GM21423 (cell line): Measurements from ENCODE around the gene AKT1.
"Not testable (repeated sequence)": the region's sequence is repeated elsewhere in the genome, so short reads cannot be mapped to it uniquely, and the experiment has no call there.

ENCODE experiments used
- ATAC-seq: cut with Tn5 transposase; IDR thresholded peaks from one replicate; pipeline ENCODE4 v1.9.1; 2021; ENCODE audit warnings: mild to moderate bottlenecking, moderate library complexity; ENCODE audit not compliant: unreplicated experiment

AKT1 gene

DNA sequence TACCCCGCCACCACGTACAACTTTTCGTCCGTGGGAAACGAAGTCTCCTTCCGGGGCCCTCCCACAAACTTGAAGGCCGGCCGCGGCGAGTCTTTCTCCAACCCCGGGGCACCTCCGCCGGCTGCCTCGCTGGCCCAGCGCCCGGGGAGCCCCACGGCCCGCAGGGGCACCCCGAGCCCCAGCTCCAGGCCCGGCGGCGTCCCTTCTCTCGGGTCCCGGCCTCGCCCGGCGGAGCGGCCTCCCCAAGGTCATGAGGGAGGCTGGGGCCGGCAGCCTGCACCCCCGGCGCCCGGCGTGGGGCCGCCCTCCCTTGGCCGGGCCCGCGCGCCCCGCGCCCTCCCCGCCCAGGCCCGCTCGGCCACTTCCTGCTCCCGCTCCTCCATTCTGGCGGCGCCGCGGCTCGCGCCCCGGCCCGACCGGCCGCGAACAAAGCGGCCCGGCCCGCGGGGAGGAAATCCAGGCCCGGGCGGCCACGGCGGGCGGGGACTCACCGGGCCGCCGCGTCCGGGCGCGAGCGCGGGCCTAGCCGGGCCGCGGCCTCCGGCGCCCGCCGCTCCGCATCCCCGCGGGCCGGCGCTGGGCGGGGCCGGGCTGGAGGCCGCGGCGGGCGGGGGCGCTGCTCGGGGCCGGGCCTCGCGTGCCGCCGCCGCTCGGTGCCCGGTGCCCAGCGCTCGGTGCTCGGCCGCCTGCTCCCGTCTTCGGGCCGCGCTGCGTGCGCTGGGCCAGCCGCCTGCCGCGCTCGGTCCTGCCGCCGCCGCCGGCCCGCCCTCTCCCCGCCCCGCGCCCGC is at the start of gene AKT1:
AKT1 (minus strand) TSS at position 756 of the 788 bp plus-strand sequence. CDS start 3,105 bp downstream, outside the sequence.
- peak; percentile 31 for ATAC-seq

DNA sequence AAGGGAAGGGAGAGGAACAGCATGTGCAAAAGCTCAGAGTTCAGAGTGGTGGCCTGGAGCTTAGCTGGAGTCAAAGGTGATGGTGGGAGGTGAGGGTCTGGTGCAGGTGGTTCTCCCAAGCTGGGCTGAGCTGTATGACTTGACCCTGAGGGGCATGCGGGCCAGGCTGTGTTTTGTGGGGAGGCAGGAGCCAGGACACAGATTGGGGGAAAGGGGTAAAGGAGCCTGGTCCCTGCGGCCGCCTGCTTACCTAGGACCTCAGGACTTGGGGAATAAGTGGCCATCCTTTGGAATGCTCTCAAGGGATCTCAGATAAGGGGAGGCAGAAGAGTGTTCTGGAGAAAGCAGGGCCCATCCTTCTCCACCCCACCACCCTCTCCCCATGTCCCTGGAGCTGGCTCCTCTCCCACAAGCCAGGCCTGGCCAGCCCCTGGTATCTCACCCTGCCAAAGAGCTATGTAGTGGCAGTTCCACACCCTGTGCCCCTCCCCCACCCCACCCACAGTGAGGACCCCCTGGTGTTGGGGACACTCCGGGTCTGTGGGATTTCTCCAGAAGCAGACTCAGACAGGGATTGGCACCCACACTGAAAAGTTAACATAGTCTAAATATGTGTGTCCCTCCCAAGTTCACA is 49.6 kb upstream of the AKT1 start:
- no peak for ATAC-seq

DNA sequence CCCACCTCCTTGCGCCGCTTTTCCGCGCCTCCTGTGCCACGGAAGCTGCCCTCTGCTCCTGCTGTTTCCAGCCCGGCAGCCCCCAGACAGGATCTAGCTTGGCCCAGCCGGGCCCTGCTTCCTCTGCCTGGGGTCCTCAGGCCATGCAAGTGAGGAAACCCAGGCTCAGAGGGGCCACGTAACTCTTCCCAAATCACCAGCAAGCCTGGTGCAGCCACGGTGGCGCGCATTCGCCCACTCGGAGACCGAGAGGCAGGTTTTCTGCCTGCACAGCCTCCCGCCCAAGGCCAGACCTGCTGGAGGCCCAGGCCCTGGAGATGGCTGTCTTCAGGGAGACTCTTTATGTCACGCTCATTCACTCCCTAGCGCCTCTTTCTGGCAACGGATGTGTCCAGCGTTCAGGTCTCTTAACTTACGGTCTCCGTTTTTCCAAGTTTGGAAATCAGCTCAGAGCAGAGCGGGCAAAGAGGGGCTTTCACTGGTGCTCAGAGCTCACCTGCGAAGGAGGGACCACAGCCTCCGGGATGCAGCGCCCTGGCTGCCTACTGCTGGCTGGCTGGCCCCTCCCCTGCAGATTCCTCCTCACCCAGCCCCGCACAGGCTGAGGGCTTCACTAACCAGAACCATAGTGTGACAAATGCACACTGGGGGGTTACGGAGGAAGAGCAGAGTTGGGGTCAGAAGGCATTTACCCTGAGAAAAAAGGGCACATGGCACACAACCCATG is 48.9 kb upstream of the AKT1 start:
- no peak for ATAC-seq

DNA sequence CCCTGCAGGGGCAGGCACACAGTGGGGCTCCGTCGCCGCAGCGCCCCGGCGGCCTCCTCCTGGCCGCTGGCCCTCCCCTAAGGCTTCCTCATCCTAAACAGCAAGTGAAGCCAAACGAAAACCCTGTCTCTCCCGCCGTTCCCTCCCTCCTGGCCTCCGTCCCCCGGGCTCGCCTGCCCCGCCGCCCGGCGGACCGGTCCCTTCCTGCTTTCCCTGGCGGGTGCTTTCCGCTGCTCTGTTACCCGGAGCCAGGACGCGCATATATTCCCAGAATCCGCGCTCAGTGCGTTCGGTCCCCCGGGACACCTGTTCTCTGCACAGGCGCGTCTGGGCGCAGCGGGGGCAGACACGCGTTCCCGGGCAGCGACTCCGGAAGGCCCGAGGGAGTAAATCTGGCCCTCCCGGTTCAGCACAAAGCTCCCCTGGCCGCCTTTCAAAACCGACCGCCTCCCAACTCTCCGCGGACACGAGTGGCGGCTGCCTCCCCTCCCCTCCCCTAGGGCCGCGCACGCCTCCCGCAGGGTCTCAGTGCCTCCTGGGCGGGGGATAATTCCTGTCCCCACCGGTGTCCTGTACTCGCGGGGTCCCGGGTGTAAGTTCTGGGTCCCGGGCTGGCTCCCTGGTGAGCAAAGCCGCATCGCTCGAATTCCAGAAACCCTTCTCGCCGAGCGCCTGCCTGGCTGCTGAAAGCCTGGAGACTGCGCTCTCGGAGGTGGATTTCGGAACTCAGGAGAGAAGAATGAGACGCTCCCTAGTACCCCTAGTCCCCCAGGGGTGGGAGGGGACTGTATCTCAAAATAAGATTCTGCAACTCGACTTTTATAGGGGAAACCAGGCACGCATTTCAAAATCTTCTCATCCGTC is 48.1 kb upstream of the AKT1 start:
- no peak for ATAC-seq

DNA sequence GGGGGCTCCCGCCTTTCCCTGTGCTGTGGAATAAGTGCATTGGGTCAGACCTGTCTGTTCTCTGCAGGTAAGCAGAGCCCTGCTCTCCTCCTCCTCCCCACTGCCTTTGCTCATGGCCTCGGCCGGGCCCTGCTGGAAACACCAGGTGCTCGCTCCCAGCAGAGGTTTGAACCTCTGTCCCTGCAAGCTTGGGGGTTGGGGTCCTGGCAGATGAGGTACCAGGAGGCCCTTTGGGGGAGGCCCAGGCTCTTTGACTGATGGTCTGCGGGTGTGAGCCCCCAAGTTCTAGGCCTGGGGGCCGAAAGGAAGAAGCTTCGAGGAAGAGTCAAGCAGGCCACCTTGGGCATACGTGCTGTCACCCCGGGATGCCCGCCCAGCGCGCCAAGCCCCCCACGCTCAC is 47.5 kb upstream of the AKT1 start:
- no peak for ATAC-seq

DNA sequence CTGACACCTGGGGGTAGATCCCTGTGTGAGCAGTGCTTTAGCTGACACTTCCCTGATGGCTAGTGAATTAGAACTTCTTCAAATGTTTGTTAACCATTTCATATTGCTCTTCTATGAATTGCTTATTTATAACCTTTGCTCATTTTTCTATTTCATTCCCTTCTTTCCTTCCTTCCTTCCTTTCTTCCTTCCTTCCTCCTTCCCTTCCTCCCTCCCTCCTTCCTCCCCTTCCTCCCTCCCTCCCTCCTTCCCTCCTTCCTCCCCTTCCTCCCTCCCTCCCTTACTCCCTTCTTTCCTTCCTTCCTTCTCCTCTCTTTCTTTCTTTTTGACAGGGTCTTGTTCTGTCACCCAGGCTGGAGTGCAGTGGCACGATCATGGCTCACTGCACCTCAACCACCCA is 46.2 kb upstream of the AKT1 start:
- no peak for ATAC-seq

DNA sequence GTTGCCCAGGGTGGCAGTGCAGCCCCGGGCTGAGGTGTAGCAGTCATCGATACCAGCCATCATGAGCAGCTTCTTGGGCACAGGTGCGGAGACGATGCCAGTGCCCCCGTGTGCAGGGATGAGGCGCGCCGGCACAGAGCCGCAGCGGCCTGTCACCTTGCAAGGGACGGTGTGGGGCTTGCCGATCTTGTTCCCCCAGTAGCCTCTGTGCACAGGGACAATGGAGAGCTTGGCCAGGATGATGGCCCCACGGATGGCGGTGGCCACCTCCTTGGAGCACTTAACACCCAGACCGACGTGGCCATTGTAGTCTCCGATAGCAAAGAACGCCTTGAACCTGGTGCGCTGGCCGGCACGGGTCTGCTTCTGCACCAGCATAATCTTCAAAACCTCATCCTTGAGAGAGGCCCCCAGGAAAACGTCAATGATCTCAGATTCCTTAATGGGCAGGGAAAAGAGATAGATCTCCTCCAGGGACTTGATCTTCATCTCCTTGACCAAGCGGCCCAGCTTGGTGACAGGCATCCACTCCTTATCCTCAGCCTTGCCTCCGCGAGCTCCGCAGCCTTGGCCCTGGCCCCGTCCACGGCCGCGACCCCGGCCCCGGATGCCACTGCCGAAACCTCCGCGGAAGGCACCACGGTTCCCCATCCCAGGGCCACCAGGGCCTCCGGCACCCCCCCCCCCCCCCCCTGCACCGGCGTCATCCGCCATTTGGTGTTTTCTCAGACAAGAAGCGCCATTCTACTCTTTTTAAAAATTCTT is 40.8 kb upstream of the AKT1 start:
- not testable (repeated sequence) for ATAC-seq

DNA sequence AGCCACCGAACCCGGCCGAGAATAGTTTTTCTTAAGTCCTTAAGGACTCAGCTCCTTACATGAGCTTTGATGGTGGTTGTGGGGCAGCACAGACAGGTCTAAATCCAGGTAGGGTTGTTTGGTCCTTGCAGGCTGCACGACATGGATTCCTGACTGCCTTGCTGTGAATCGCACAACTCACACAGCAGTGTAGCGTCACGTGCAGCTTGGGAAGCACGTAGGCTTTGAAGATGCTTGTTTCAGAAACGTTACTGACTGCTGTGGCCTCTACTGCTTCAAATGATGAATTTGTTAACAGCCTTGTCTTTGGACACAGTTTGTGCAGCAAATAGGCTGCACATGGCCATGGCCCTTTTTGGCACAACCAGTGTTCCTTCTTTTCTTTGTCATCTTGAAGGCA is 35.2 kb upstream of the AKT1 start:
- ATAC-seq: no peak

DNA sequence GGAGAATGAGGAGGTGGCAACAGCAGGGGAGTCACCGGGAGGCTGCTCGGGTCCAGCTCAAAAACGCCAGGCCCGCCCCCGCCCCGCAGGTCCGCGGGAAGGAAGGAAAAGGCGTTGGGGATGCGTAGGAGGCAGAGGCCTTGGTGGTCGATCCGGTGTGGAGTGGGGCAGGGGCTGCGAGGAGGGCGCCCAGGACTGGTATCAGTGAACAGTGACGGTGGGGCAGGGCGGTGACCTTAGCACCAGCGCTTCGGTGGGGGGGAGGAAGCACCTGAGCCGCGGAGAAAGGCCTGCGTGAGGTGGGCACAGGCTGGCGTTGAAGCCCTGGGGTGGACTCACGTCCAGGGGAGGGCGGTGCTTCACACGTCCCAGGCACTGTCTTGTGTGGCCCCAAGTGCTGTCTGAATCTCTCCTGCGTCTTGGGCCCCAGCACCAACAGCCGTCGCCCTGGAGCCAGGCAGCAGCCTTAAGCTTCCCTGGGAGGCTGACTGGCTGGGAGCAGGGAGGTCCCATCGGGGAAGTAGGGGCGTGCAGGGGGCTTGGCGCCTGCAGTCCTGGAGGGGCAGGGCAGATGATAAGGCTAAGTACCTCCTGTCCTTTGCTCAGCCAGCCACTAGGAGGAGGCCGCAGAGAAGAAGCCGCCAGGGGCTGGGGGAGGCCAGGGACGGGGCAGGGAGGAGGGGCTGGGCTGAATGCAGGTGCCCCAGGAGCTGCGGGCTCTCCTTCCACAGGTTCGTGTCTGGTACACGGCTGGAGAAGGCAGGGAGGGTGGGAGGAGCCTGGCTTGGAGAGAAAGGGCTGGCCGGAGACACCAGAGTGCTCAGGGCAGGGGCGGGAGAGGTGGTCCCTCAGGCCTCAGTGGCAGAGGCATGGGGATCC is 31.9 kb upstream of the AKT1 start:
- no peak for ATAC-seq

DNA sequence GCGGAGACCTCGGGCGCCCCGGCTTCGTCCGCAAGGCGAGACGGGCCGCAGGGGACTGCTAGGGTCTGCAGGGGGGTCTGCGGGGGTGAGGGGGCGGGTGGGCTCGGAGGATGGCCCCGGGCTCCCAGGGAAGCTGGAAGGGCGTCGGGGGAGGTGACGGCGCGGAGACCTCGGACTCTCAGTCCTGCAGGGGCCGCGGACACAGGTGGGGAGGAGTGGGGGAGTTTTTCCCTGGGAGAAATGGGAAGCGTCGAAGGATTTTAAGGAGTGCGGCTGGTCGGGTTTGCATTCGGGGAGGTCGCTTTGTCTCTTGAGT is 31.3 kb upstream of the AKT1 start:
- no peak for ATAC-seq

DNA sequence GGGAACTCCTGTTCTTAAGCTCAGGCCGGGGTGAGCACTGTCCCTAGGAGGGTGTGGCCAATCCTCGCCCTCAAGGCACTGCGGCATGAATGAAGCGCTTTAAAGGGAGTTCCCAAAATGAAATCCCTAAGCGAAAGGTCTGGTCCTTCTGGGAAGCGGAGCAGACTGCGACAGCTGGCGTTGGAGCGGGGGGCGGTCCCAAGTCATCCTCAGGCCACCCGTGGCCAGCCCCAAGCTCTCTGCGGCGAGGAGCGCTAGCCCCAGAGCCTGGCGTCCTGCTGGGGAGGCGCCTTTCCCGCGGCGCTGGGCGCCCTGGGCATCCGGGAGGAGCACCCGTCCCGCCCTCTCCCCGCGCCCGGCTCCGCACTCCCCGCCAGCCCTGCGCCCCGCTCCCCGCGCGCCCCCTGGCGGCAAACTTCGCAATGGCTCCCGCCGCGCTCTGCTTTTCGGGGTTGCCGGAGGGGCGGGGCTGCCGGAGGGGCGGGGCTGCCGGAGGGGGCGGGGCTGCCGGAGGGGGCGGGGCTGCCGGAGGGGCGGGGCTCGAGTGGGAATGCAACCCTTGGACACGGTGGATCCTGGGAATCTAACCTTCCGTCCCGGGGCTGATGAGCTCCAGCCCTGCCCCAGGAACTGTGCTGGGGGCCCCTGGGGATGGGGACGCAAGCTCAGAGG is 30.8 kb upstream of the AKT1 start:
- ATAC-seq: peak; percentile 80

DNA sequence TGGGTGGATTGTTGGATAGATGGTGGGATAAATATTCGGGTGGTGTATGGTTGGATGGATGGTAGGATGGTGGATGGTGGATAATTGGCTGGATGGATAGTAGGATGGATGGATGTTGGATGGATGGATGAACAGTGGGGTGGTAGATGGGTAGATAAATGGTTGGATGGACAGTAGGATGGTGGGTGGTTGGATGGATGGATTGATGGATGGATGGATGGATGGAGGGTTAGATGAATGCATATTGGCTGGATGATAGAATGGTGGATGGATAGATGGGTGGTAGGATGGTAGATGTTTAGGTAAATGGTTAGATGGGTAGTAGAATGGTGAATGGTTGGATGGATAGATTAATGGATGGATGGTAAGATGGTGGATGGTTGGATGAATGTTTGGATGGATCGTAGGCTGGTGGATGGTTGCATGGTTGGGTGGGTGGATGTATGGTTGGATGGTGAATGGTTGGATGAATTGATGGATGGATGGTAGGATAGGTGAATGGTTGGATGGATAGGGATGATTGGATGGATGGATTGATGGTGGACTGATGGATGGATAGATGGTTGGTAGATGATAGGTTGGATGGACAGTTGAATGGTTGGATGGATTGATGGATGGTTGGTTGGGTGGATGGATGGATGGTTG is 28.9 kb upstream of the AKT1 start:
- no peak for ATAC-seq

DNA sequence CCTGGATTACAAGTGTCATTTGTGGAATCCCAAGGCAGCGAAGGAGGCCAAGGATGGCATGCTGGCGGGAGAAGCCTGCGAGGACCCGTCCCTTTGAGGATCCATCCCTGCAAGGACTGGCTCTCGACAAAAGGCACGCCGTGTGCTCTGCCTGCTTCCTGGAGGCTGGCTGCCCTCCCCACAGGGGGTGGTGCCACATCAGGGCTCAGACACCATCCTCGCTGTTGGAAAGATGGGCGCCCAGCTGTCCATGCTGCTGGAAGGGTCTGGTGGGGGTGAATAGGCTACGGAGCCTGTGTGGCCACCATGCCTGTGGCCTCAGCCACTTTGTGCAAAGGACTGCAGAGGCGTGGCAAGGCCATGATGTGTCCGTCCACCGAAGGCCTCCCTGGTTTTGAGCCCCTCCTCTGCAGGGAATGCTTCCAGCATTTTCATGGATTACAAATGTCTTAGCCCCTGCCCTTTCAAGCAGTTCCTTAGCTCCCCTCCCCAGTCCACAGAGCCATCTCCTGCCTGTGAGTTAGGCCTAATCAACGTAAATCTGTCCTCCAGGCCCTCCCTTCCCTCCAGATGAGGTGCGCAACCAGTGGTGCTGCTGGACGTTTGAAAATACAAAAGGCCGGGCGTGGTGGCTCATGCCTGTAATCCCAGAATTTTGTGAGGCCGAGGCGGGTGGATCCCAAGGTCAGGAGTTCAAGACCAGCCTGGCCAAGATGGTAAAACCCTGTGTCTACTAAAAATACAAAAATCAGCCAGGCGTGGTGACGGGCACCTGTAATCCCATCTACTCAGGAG is 27.5 kb upstream of the AKT1 start:
- ATAC-seq: no peak

DNA sequence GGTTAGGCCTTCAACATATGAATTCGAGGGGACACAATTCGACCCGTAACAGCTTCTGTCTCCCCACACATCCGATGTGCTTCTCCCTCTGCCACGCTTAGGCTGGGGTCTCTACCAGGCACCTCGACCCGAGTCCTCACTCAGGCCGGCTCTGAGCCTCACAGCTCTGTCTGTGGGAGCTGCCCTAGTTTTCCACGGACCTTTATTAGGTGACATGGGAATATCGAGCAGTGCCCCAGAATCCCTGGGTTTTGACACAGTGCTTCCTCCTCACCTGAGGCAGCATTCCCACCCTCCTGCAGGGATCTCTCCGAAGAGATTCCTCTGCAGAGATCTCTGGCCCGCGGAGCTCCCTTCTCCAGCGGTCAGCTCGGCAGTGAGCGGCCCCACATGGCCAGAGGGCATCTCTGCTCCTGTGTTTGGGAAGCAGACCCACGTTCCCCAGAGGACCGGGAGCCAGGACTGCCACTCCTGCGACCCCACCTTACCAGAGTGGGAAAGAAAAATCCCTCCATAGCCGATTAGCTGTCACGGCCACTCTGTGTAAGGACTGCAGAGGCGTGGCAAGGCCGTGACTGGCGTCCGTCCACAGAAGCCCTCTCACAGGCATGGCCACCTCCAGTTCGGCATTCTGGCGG is 26.5 kb upstream of the AKT1 start:
- ATAC-seq: no peak

DNA sequence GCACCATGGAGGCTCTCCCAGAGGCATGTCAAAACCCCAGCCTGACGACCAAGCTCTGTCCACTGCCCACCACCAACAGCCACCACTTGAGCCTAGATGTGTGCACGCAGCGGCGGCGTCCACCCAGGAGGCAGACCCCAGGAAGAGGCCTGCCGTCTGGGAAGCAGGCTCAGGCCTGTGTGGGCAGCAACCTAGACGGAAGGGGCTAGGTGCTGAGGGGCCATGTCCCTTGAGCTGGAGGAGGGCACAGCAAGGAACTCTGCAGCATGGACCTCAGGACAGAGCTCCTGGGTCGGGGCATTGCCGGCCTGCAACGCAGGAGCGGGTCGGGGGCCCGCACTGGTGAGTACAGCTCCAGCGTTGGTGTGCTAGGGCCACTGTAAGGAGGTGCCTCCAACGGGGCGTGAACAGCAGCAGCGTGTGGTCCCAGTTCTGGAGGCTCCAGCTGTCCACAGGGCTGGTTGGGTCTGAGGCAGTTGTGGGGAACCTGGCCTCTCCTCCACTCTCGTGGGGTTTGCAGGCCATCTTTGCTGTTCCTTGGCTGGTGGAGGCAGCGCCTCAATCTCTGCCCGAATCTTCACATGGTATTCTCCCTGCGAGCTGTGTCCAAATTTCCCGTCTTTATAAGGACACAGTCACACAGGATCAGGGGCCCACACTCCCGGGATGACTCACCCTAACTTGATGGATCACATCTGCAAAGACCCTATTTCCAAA is 25.8 kb upstream of the AKT1 start:
- ATAC-seq: no peak

DNA sequence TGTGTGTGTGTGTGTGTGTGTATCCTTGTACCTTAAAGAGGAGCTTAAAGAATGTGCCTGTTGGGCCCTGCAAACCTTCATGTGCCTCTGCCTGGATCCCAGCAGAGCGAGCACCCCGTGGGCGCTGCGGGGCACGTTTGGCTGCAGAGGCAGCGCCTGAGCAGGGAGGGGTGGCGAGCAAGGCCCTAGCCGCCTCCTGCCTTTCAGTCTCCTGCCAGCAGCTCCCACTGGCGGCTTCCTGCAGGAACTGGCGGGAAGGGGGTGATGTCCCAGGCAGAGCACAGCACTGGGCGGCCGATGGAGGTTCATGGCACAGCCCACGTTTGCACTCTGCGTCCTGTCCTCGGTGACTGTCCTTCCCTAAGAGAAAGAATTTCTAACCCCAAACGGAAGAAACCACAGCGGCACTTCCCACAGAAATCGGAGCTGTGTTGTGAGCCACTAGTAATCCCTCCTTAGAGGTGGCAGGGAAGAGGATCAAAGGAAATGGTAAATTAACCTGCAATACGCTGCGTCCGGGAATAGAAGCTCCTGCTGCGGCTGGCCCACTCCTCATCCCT is 25.2 kb upstream of the AKT1 start:
- no peak for ATAC-seq
